Neuronal stem cell (in vitro differentiated cells): ENCODE results near the gene C6orf89.

Experiments used
- DNase-seq: peaks from one replicate; pipeline ENCODE4 v3.0.0-alpha.2; 2013; ENCODE audit warnings: low spot score
- H2AFZ ChIP-seq: one replicate; pipeline ENCODE4 v1.6.1; 2013; ENCODE audit warnings: mild to moderate bottlenecking, low read length, inconsistent platforms
- H2AK5ac ChIP-seq: 2 replicates; pipeline ENCODE4 v1.6.1; 2013; ENCODE audit warnings: low read depth, mild to moderate bottlenecking, inconsistent platforms, low read length, moderate library complexity, mixed read lengths
- H2BK120ac ChIP-seq: 2 replicates; pipeline ENCODE4 v1.6.1; 2013; ENCODE audit warnings: low read depth, mild to moderate bottlenecking, inconsistent platforms, low read length, moderate library complexity, mixed read lengths
- H2BK12ac ChIP-seq: one replicate; pipeline ENCODE4 v1.6.1; 2013; ENCODE audit warnings: low read length, inconsistent platforms
- H2BK15ac ChIP-seq: 2 replicates; pipeline ENCODE4 v1.6.1; 2013; ENCODE audit warnings: mild to moderate bottlenecking, low read length, inconsistent platforms, mixed read lengths
- H2BK5ac ChIP-seq: one replicate; pipeline ENCODE4 v1.6.1; 2013; ENCODE audit warnings: inconsistent platforms, mild to moderate bottlenecking, low read length, moderate library complexity
- H3K14ac ChIP-seq: one replicate; pipeline ENCODE4 v1.6.1; 2013; ENCODE audit warnings: low read length, inconsistent platforms
- H3K18ac ChIP-seq: 2 replicates; pipeline ENCODE4 v1.6.1; 2013; ENCODE audit warnings: low read length, inconsistent platforms
- H3K23ac ChIP-seq: 2 replicates; pipeline ENCODE4 v1.6.1; 2013; ENCODE audit warnings: low read depth, mild to moderate bottlenecking, mixed read lengths, low read length, inconsistent platforms; ENCODE audit not compliant: poor library complexity
- H3K27ac ChIP-seq: replicated peaks from 3 replicates; pipeline ENCODE4 v1.5.1; 2013; ENCODE audit warnings: low read length, inconsistent platforms
- H3K27me3 ChIP-seq, 3 experiments: 2 replicates each; pipeline ENCODE4 v1.6.1; 2013; ENCODE audit warnings: low read length in 3 of 3, mild to moderate bottlenecking in 2 of 3, inconsistent platforms in 1 of 3, low read depth in 1 of 3, mixed read lengths in 1 of 3, moderate library complexity in 1 of 3; ENCODE audit not compliant: control insufficient read depth in 3 of 3, insufficient read depth in 3 of 3
- H3K36me3 ChIP-seq, 2 donors: replicated peaks in 1 of 2; 2 replicates each; pipeline ENCODE4 v1.6.1; 2013; ENCODE audit warnings: low read length in 2 of 2; ENCODE audit not compliant: control insufficient read depth in 2 of 2, insufficient read depth in 2 of 2
- H3K4ac ChIP-seq: 2 replicates; pipeline ENCODE4 v1.6.1; 2013; ENCODE audit warnings: inconsistent platforms, mild to moderate bottlenecking, low read length, moderate library complexity
- H3K4me1 ChIP-seq, 2 donors: 1 replicate in 1 of 2; 2 replicates in 1 of 2; pipeline ENCODE4 v1.6.1; 2013; ENCODE audit warnings: low read length in 2 of 2, low read depth in 1 of 2; ENCODE audit not compliant: control insufficient read depth in 2 of 2, insufficient read depth in 1 of 2
- H3K4me2 ChIP-seq: one replicate; pipeline ENCODE4 v1.6.1; 2013; ENCODE audit warnings: mild to moderate bottlenecking, low read length, inconsistent platforms; ENCODE audit not compliant: insufficient read depth, poor library complexity, severe bottlenecking
- H3K4me3 ChIP-seq, 2 donors: 2 replicates each; pipeline ENCODE4 v1.5.1; 2013; ENCODE audit warnings: low read length in 2 of 2, mild to moderate bottlenecking in 2 of 2, inconsistent platforms in 1 of 2, moderate library complexity in 1 of 2
- H3K79me1 ChIP-seq: one replicate; pipeline ENCODE4 v1.6.1; 2013; ENCODE audit warnings: low read depth, mild to moderate bottlenecking, inconsistent platforms, low read length, moderate library complexity
- H3K9ac ChIP-seq: one replicate; pipeline ENCODE4 v1.6.1; 2013; ENCODE audit warnings: mild to moderate bottlenecking, low read depth, low read length, inconsistent platforms; ENCODE audit not compliant: poor library complexity
- H3K9me3 ChIP-seq, 2 donors: replicated peaks in 1 of 2; 2 replicates each; pipeline versions ENCODE3 to v1.6.1; 2013; ENCODE audit warnings: low read length in 2 of 2, mild to moderate bottlenecking in 2 of 2, inconsistent platforms in 1 of 2, low read depth in 1 of 2, mixed read lengths in 1 of 2, moderate library complexity in 1 of 2; ENCODE audit not compliant: control insufficient read depth in 2 of 2, insufficient read depth in 1 of 2
- H4K8ac ChIP-seq: one replicate; pipeline ENCODE4 v1.6.1; 2013; ENCODE audit warnings: low read depth, mild to moderate bottlenecking, inconsistent platforms, low read length, moderate library complexity
- H4K91ac ChIP-seq: one replicate; pipeline ENCODE4 v1.6.1; 2013; ENCODE audit warnings: low read length, low read depth, mild to moderate bottlenecking, inconsistent platforms; ENCODE audit not compliant: poor library complexity
- WGBS, 2 donors: extraction: QIAGEN DNeasy Blood & Tissue Kit; methylation state at CpG; one replicate each; pipeline ENCODE4 v1.1.7; 2013; ENCODE audit warnings: missing lambda C conversion rate in 2 of 2, mixed read lengths in 1 of 2; ENCODE audit not compliant: insufficient read length in 2 of 2, insufficient replicate concordance in 1 of 2; ENCODE audit errors: extremely low coverage in 2 of 2; 5-methylcytosine and 5-hydroxymethylcytosine counted together

C6orf89 gene

DNA sequence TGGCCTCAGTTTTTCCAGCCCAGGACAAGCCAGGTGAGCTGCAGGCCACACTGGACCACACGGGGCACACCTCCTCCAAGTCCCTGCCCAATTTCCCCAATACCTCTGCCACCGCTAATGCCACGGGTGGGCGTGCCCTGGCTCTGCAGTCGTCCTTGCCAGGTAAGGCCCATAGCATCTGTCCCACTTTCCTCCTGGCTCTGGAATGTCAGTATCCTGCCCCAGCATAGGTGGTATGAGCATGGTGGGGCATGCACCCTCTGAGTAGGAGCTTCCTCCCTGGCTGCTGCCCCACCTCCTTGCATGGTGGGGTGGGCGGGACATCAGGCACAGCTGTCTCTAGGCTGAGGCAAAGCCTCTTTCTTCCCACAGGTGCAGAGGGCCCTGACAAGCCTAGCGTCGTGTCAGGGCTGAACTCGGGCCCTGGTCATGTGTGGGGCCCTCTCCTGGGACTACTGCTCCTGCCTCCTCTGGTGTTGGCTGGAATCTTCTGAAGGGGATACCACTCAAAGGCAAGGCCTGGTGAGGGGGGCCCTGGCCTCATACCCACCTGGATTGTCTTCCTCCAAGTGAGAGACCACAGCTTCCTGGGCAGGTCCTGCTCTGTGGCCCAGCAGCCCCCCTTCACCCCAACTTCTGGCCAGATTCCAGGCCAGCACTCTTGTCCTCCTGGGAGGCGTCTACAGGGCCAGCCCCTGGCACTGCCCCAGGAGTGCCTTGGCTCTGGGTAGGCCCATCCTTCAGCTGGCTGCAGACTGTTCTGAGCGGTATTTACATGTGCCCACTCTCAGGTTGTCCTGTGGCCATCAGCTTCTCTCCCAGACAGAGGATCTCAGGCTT, 77.9 kb downstream of the C6orf89 start:
- H2AK5ac ChIP-seq, result peak overlapping the region; percentile 9
- no peak overlapping the region for H2BK12ac ChIP-seq
- H2BK15ac ChIP-seq, result no peak overlapping the region
- H3K4me2 ChIP-seq, result no peak overlapping the region
- peak overlapping the region; percentile 7 for H3K4ac ChIP-seq
- H3K18ac ChIP-seq, result peak overlapping the region; percentile 76
- H2BK120ac ChIP-seq, result no peak overlapping the region
- H2AFZ ChIP-seq, result peak overlapping the region; percentile 77
- H3K9ac ChIP-seq, result no peak overlapping the region
- H3K36me3 ChIP-seq, result peaks cover 19 to 26% of the 10 kb centered on the region in 2 donors
- no peak for DNase-seq
- no peak overlapping the region for H4K91ac ChIP-seq
- peak overlapping the region; percentile 96 for H4K8ac ChIP-seq
- WGBS, 2 donors, result no CpG with 5 or more reads among the region's 11 CpGs
- no peak overlapping the region for H3K4me3 ChIP-seq
- H3K79me1 ChIP-seq, result no peaks in the 10 kb centered on the region
- no peak overlapping the region for H3K23ac ChIP-seq
- H3K4me1 ChIP-seq, result peaks cover 7 to 10% of the 10 kb centered on the region in 2 donors
- H3K9me3 ChIP-seq, result no peaks in the 10 kb centered on the region
- no peaks in the 10 kb centered on the region for H3K27me3 ChIP-seq
- H3K14ac ChIP-seq, result no peak overlapping the region
- no peak overlapping the region for H3K27ac ChIP-seq
- H2BK5ac ChIP-seq, result no peak overlapping the region

DNA sequence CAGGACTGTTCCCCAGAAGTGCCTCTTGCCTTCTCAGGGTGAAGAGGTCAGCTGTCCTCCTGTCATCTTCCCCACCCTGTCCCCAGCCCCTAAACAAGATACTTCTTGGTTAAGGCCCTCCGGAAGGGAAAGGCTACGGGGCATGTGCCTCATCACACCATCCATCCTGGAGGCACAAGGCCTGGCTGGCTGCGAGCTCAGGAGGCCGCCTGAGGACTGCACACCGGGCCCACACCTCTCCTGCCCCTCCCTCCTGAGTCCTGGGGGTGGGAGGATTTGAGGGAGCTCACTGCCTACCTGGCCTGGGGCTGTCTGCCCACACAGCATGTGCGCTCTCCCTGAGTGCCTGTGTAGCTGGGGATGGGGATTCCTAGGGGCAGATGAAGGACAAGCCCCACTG, 78.6 kb downstream of the C6orf89 start:
- peak overlapping the region; percentile 11 for H3K18ac ChIP-seq
- no peak overlapping the region for H2AFZ ChIP-seq
- no CpG with 5 or more reads among the region's 6 CpGs for whole genome bisulfite sequencing, 2 donors
- H3K27ac ChIP-seq, result no peak overlapping the region
- no peak overlapping the region for H3K4me3 ChIP-seq
- H2BK5ac ChIP-seq, result no peak overlapping the region
- H3K36me3 ChIP-seq, result peaks cover 26 to 33% of the 10 kb centered on the region in 2 donors
- H3K27me3 ChIP-seq, result no peaks in the 10 kb centered on the region
- H2BK120ac ChIP-seq, result peak overlapping the region; percentile 51
- H4K91ac ChIP-seq, result no peak overlapping the region
- no peak overlapping the region for H2BK15ac ChIP-seq
- H4K8ac ChIP-seq, result no peak overlapping the region
- no peak overlapping the region for H3K4ac ChIP-seq
- no peak for DNase-seq
- no peak overlapping the region for H3K14ac ChIP-seq
- no peak overlapping the region for H2BK12ac ChIP-seq
- H3K4me1 ChIP-seq, result peaks cover 7 to 10% of the 10 kb centered on the region in 2 donors
- peak overlapping the region; percentile 8 for H2AK5ac ChIP-seq
- H3K4me2 ChIP-seq, result no peak overlapping the region
- H3K9ac ChIP-seq, result no peak overlapping the region
- H3K23ac ChIP-seq, result peak overlapping the region; percentile 35
- no peaks in the 10 kb centered on the region for H3K9me3 ChIP-seq
- H3K79me1 ChIP-seq, result no peaks in the 10 kb centered on the region

DNA sequence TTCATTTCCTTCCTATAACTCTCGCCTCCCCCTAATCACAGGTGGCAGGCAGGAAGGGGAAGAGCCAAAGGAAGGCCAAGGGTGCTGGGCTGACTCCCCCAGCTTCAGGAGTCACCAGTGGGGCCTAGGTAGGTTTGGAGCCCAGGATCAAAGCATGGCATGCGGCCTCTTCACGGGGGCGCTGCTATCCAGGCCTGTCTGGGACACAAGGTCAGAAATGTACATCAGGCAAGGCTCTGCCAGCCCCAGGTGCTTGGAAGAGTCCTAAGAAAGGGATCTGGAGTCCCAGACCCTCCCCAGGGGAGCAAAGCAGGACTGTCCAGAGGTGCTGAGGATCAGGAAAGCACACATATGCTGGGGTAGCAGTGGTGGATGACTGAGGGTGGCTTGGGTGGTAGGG, 79.2 kb downstream of the C6orf89 start:
- H3K27me3 ChIP-seq, result no peaks in the 10 kb centered on the region
- no peaks in the 10 kb centered on the region for H3K9me3 ChIP-seq
- no peak overlapping the region for H3K4me2 ChIP-seq
- H4K91ac ChIP-seq, result no peak overlapping the region
- H3K27ac ChIP-seq, result no peak overlapping the region
- H4K8ac ChIP-seq, result no peak overlapping the region
- H3K4ac ChIP-seq, result no peak overlapping the region
- no peak overlapping the region for H3K4me3 ChIP-seq
- peak overlapping the region; percentile 12 for H3K18ac ChIP-seq
- WGBS, 2 donors, result no CpG with 5 or more reads among the region's 4 CpGs
- H2AK5ac ChIP-seq, result no peak overlapping the region
- no peak overlapping the region for H2BK120ac ChIP-seq
- H2BK5ac ChIP-seq, result no peak overlapping the region
- no peak overlapping the region for H2BK15ac ChIP-seq
- peaks cover 7 to 10% of the 10 kb centered on the region in 2 donors for H3K4me1 ChIP-seq
- no peak overlapping the region for H3K23ac ChIP-seq
- H2AFZ ChIP-seq, result no peak overlapping the region
- no peaks in the 10 kb centered on the region for H3K79me1 ChIP-seq
- H3K14ac ChIP-seq, result no peak overlapping the region
- no peak overlapping the region for H2BK12ac ChIP-seq
- no peak overlapping the region for H3K9ac ChIP-seq
- peaks cover 30 to 39% of the 10 kb centered on the region in 2 donors for H3K36me3 ChIP-seq
- no peak for DNase-seq

DNA sequence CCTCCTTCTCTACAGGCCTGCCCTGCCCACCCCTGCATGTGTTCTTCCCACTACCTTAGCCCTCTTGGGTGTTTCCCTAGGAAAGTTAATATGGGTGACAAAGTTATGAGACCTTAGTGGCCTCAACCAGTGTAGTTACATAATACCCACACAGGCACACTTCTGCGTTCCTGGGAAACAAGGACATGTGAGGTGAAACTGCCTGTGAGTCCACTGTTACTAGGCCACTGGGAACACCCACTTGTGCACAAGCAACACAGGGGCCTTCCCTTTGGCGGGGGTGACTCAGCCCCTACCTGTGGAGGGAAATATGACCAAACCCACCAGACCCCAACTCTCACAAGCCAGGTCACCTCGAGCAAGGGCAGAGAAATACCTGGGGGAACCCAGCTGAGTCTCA, 81.5 kb downstream of the C6orf89 start:
- no CpG with 5 or more reads among the region's 3 CpGs for WGBS, 2 donors
- H3K36me3 ChIP-seq, result peaks cover 49 to 63% of the 10 kb centered on the region in 2 donors
- no peak overlapping the region for H3K23ac ChIP-seq
- H3K4me2 ChIP-seq, result no peak overlapping the region
- no peak overlapping the region for H2BK120ac ChIP-seq
- H3K4me1 ChIP-seq, result peaks cover 7 to 10% of the 10 kb centered on the region in 2 donors
- no peak overlapping the region for H2BK5ac ChIP-seq
- H3K18ac ChIP-seq, result no peak overlapping the region
- no peak overlapping the region for H3K27ac ChIP-seq
- no peak overlapping the region for H3K9ac ChIP-seq
- H3K4me3 ChIP-seq, result no peak overlapping the region
- no peak overlapping the region for H4K91ac ChIP-seq
- H4K8ac ChIP-seq, result no peak overlapping the region
- no peak overlapping the region for H3K4ac ChIP-seq
- H2BK15ac ChIP-seq, result no peak overlapping the region
- no peak overlapping the region for H2BK12ac ChIP-seq
- no peaks in the 10 kb centered on the region for H3K27me3 ChIP-seq
- H3K9me3 ChIP-seq, result no peaks in the 10 kb centered on the region
- no peak overlapping the region for H2AK5ac ChIP-seq
- no peak overlapping the region for H2AFZ ChIP-seq
- H3K14ac ChIP-seq, result no peak overlapping the region
- H3K79me1 ChIP-seq, result no peaks in the 10 kb centered on the region
- DNase-seq, result no peak
